ENCODE data around the gene TEPSIN. TPM values are rescaled to one million over a fixed set of nuclear protein-coding genes. Genes with fewer than 3 reads are reported as not detected.

TEPSIN gene
- total and polyA plus RNA-seq, 2 of the 13 experiments (the other 11 are each of a cell fraction or from before 2014, with no cell fraction given) = 16.1 to 18.8 TPM

- CTCF ChIA-PET (ENCODE audit: low intra/inter-chr PET ratio, low total read pairs) = interaction anchor here (1.3 to 1.4 kb wide), 2 partner anchors 58 to 99 kb away, joined by 4 to 20 read pairs; no protein-coding TSS in a partner anchor
- FAIRE-seq (no peak), DNase-seq (ENCODE audit: low spot score) (no peak), ATAC-seq (no peak)
- intact Hi-C loops (cut with micrococcal nuclease; ENCODE audit: unreplicated experiment) = loop anchor here (5.0 kb wide), 1 partner anchor 58 kb away; no protein-coding TSS in a partner anchor
- H3K27me3 ChIP-seq (ENCODE audit: control insufficient read depth in 1 of 2, insufficient read depth in 2 of 2, low read length in 2 of 2) = no peaks in the 10 kb centered on the region
- POLR2A ChIA-PET = interaction anchor here (1.3 kb wide), 1 partner anchor 39 kb away, joined by 3 read pairs; the partner anchor contains the start of genes NDUFAF8 and TEPSIN
- BruUV-seq (replicated peaks) = no TSS peak
- 93% methylated on average over 16 of the region's 18 CpGs for WGBS (ENCODE audit: low lambda C conversion rate)
- no peak overlapping the region for H3K4me2 ChIP-seq (ENCODE audit: low read depth, low read length)
- no peak overlapping the region for H3K4me3 ChIP-seq (replicated peaks in 1 of 3; ENCODE audit: insufficient read depth in 1 of 3, low read depth in 2 of 3, low read length in 3 of 3)
- H3K9me3 ChIP-seq (ENCODE audit: low read length) = no peaks in the 10 kb centered on the region
- H3K4me1 ChIP-seq (ENCODE audit: insufficient read depth, low read length) = no peaks in the 10 kb centered on the region
- peaks cover 18 to 51% of the 10 kb centered on the region in 2 experiments; a peak in 4 of 5 replicates for H3K36me3 ChIP-seq (replicated peaks in 1 of 2; ENCODE audit: control insufficient read depth in 1 of 2, insufficient read depth in 2 of 2, low read length in 2 of 2)
- TF ChIP-seq PCBP1 (IDR thresholded peaks at IDR 0.05; ENCODE audit: borderline replicate concordance, low read depth, low read length) = 0 out of 2 replicates have a peak, but pooled peaks have one; percentile 12
- 0 out of 2 replicates have a peak, but pooled peaks have one; percentile 45 for TF ChIP-seq ZNF547 (CRISPR knock-in tag; IDR thresholded peaks at IDR 0.05)
- TF ChIP-seq REPIN1 (CRISPR knock-in tag; IDR thresholded peaks at IDR 0.05; ENCODE audit: borderline replicate concordance, low read depth) = no peak
- no peaks in the 10 kb centered on the region for H3K79me2 ChIP-seq (ENCODE audit: insufficient read depth, low read length)
- no peak overlapping the region for H3K27ac ChIP-seq (ENCODE audit: extremely low read length, insufficient read depth, low read length)
- H2AFZ ChIP-seq (ENCODE audit: low read length) = no peak overlapping the region
- H3K9ac ChIP-seq (ENCODE audit: insufficient read depth, low read depth, low read length) = no peak overlapping the region
- in situ Hi-C loops (cut with HindIII; ENCODE audit: extremely low pct_ligation_motif_present, low pct_unique_long_range_greater_than_20kb) = no loop called here
- no peaks in the 10 kb centered on the region; the same call in 1 of the 2 replicates for H4K20me1 ChIP-seq (ENCODE audit: insufficient read depth, low read length)
Measured at GRCh38 chr17:81200201-81200600, 38.7 kb downstream of the TEPSIN start.

DNA sequence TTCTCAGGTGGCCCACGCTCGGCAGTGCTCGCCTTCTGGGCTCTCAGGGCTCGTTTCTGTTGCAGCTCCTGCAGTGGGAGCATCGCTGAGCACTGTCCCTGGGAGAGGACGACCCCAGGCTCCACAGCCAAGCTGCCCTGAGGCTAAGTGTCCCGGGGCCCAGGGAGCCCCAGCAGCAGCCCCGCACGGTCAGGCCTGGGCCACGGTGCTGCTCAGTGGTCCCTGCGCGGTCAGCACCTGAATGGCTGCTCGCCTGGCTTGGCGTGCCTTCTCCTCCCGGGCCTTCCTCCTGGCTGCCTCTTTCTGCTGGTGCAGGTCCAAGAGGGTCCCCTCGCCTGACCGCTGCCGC, 39.4 kb downstream of the TEPSIN start:
- FAIRE-seq (no peak), DNase-seq (ENCODE audit: low spot score) (no peak), ATAC-seq (no peak)
- BruUV-seq (replicated peaks) = no TSS peak
- in situ Hi-C loops (cut with HindIII; ENCODE audit: extremely low pct_ligation_motif_present, low pct_unique_long_range_greater_than_20kb) = no loop called here
- intact Hi-C loops (cut with micrococcal nuclease; ENCODE audit: unreplicated experiment) = no loop called here
- H4K20me1 ChIP-seq (ENCODE audit: insufficient read depth, low read length) = no peaks in the 10 kb centered on the region; the same call in 1 of the 2 replicates
- no peak overlapping the region for H3K27ac ChIP-seq (ENCODE audit: extremely low read length, insufficient read depth, low read length)
- ChIA-PET POLR2A (no interaction called here), CTCF (ENCODE audit: low intra/inter-chr PET ratio, low total read pairs) (no interaction called here)
- no peak overlapping the region for H2AFZ ChIP-seq (ENCODE audit: low read length)
- WGBS (ENCODE audit: low lambda C conversion rate) = 89% methylated on average over 5 of the region's 18 CpGs
- H3K9me3 ChIP-seq (ENCODE audit: low read length) = no peaks in the 10 kb centered on the region
- no peaks in the 10 kb centered on the region for H3K4me1 ChIP-seq (ENCODE audit: insufficient read depth, low read length)
- H3K4me3 ChIP-seq (replicated peaks in 1 of 3; ENCODE audit: insufficient read depth in 1 of 3, low read depth in 2 of 3, low read length in 3 of 3) = no peak overlapping the region
- no peaks in the 10 kb centered on the region for H3K79me2 ChIP-seq (ENCODE audit: insufficient read depth, low read length)
- no peaks in the 10 kb centered on the region for H3K27me3 ChIP-seq (ENCODE audit: control insufficient read depth in 1 of 2, insufficient read depth in 2 of 2, low read length in 2 of 2)
- no peak overlapping the region for H3K9ac ChIP-seq (ENCODE audit: insufficient read depth, low read depth, low read length)
- H3K36me3 ChIP-seq (replicated peaks in 1 of 2; ENCODE audit: control insufficient read depth in 1 of 2, insufficient read depth in 2 of 2, low read length in 2 of 2) = peaks cover 17 to 45% of the 10 kb centered on the region in 2 experiments; a peak in 4 of 5 replicates
- no peak overlapping the region for H3K4me2 ChIP-seq (ENCODE audit: low read depth, low read length)
- TF ChIP-seq DNMT1 (CRISPR knock-in tag; IDR thresholded peaks at IDR 0.05) (0 out of 2 replicates have a peak, but pooled peaks have one; percentile 54), MXD3 (CRISPR knock-in tag; IDR thresholded peaks at IDR 0.05) (0 out of 2 replicates have a peak, but pooled peaks have one; percentile 41), SAFB2 (CRISPR knock-in tag; IDR thresholded peaks at IDR 0.05; ENCODE audit: borderline replicate concordance, low read depth) (no peak), AGO2 (optimal IDR thresholded peaks at IDR 0.05; ENCODE audit: low read depth, low read length) (peak; percentile 18)
- TF ChIP-seq, protein P1, sequence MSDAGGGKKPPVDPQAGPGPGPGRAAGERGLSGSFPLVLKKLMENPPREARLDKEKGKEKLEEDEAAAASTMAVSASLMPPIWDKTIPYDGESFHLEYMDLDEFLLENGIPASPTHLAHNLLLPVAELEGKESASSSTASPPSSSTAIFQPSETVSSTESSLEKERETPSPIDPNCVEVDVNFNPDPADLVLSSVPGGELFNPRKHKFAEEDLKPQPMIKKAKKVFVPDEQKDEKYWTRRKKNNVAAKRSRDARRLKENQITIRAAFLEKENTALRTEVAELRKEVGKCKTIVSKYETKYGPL (CRISPR knock-in tag; IDR thresholded peaks at IDR 0.05) = no peak
